OCI-LY1 (cell line): Measurements from ENCODE around the gene HNRNPA1.

Source experiments
- H2AFZ ChIP-seq: fragments of 200-600 bp; sonication (generic), shearing (Covaris generic); 2 replicates; pipeline ENCODE4 v1.6.0; 2014; ENCODE audit warnings: antibody characterized with exemption, mild to moderate bottlenecking, low read length
- H3F3A ChIP-seq: fragments of 200-600 bp; sonication (generic), shearing (Covaris generic); 2 replicates; pipeline ENCODE4 v1.6.0; 2014; ENCODE audit warnings: mild to moderate bottlenecking, antibody characterized with exemption, low read length, moderate library complexity; ENCODE audit not compliant: insufficient read depth
- H3K27ac ChIP-seq: fragments of 200-600 bp; sonication (generic); 2 replicates; pipeline ENCODE4 v1.5.1; 2014; ENCODE audit warnings: low read length, mixed run types, mild to moderate bottlenecking, low read depth; ENCODE audit not compliant: poor library complexity, severe bottlenecking
- H3K27me3 ChIP-seq: fragments of 200-600 bp; sonication (generic); 2 replicates; pipeline ENCODE4 v1.6.0; 2014; ENCODE audit warnings: antibody characterized with exemption, mild to moderate bottlenecking, low read length, moderate library complexity; ENCODE audit not compliant: insufficient read depth
- H3K36me3 ChIP-seq: fragments of 200-600 bp; sonication (generic); 2 replicates; pipeline ENCODE4 v1.6.1; 2014; ENCODE audit warnings: mild to moderate bottlenecking, antibody characterized with exemption, low read length, moderate library complexity, mixed read lengths; ENCODE audit not compliant: insufficient read depth
- H3K4me1 ChIP-seq: fragments of 200-600 bp; sonication (generic); 2 replicates; pipeline ENCODE4 v1.5.1; 2014; ENCODE audit warnings: mild to moderate bottlenecking, low read length, moderate library complexity; ENCODE audit not compliant: insufficient read depth, severe bottlenecking
- H3K4me2 ChIP-seq: fragments of 200-600 bp; sonication (generic), shearing (Covaris generic); 2 replicates; pipeline ENCODE4 v1.6.1; 2014; ENCODE audit warnings: low read length
- H3K4me3 ChIP-seq: fragments of 200-600 bp; sonication (generic); 2 replicates; pipeline ENCODE4 v1.5.1; 2014; ENCODE audit warnings: low read length, low read depth, mild to moderate bottlenecking, mixed read lengths; ENCODE audit not compliant: poor library complexity, severe bottlenecking
- H3K79me2 ChIP-seq: fragments of 200-600 bp; shearing (Covaris generic); 2 replicates; pipeline ENCODE4 v1.6.1; 2016; ENCODE audit warnings: mixed run types, low read length, mixed read lengths; ENCODE audit not compliant: insufficient read depth
- H3K9ac ChIP-seq: fragments of 200-600 bp; sonication (generic), shearing (Covaris generic); 2 replicates; pipeline ENCODE4 v1.6.1; 2014; ENCODE audit warnings: mild to moderate bottlenecking, low read length, mixed read lengths
- H3K9me2 ChIP-seq: fragments of 200-600 bp; sonication (generic), shearing (Covaris generic); 2 replicates; pipeline ENCODE4 v1.6.1; 2014; ENCODE audit warnings: low read depth, mild to moderate bottlenecking, low read length, mixed read lengths
- H3K9me3 ChIP-seq: fragments of 200-600 bp; shearing (Covaris generic); 2 replicates; pipeline ENCODE4 v1.6.1; 2014; ENCODE audit warnings: low read length, mixed read lengths
- H4K20me1 ChIP-seq: fragments of 200-600 bp; sonication (generic), shearing (Covaris generic); 2 replicates; pipeline ENCODE4 v1.6.0; 2016; ENCODE audit warnings: mild to moderate bottlenecking, low read length; ENCODE audit not compliant: insufficient read depth
- CTCF ChIP-seq: fragments of 200-600 bp; sonication (generic), shearing (Covaris generic); IDR thresholded peaks from 2 replicates; pipeline ENCODE4 v1.5.1; 2017; ENCODE audit warnings: mild to moderate bottlenecking, antibody characterized with exemption, low read length, moderate library complexity, mixed read lengths
- EZH2 ChIP-seq: fragments of 200-600 bp; sonication (generic), shearing (Covaris generic); IDR thresholded peaks from 2 replicates; pipeline ENCODE4 v1.8.0; 2017; ENCODE audit warnings: borderline replicate concordance, mixed run types, mild to moderate bottlenecking, antibody characterized with exemption, low read length, moderate library complexity, mixed read lengths

HNRNPA1 gene

GRCh38 chr12:54292931-54293241 is 12.4 kb downstream of the HNRNPA1 start:
- H2AFZ ChIP-seq = no peak overlapping the region
- no peaks in the 10 kb centered on the region for H3K79me2 ChIP-seq
- no peaks in the 10 kb centered on the region for H4K20me1 ChIP-seq
- H3K27ac ChIP-seq = no peak overlapping the region
- no peak overlapping the region for H3K9ac ChIP-seq
- TF ChIP-seq EZH2 (no peak), CTCF (no peak)
- H3K9me3 ChIP-seq = no peaks in the 10 kb centered on the region
- no peaks in the 10 kb centered on the region for H3K27me3 ChIP-seq
- no peaks in the 10 kb centered on the region for H3K9me2 ChIP-seq
- peaks cover 12% of the 10 kb centered on the region; the same call in 1 of the 2 replicates for H3F3A ChIP-seq
- H3K4me1 ChIP-seq = peaks cover 5% of the 10 kb centered on the region
- no peak overlapping the region for H3K4me3 ChIP-seq
- H3K36me3 ChIP-seq = peaks cover 5% of the 10 kb centered on the region
- H3K4me2 ChIP-seq = no peak overlapping the region

- Histone ChIP-seq H3K4me2 (no peak overlapping the region), H3K36me3 (no peaks in the 10 kb centered on the region), H3K27me3 (no peaks in the 10 kb centered on the region), H3F3A (0 out of 2 replicates have a peak, but pooled peaks cover 7% of the 10 kb centered on the region), H3K27ac (no peak overlapping the region), H3K4me3 (no peak overlapping the region), H2AFZ (no peak overlapping the region), H3K9me2 (no peaks in the 10 kb centered on the region), H3K4me1 (no peaks in the 10 kb centered on the region), H3K79me2 (no peaks in the 10 kb centered on the region), H3K9ac (no peak overlapping the region), H4K20me1 (no peaks in the 10 kb centered on the region), H3K9me3 (no peaks in the 10 kb centered on the region)
- TF ChIP-seq CTCF (peak; percentile 88), EZH2 (no peak)
Observed at GRCh38 chr12:54294152-54294952, 13.8 kb downstream of the HNRNPA1 start.

GRCh38 chr12:54294953-54295566 is 14.5 kb downstream of the HNRNPA1 start:
- H3K36me3 ChIP-seq = no peaks in the 10 kb centered on the region
- H3K9me3 ChIP-seq = no peaks in the 10 kb centered on the region
- H3K9ac ChIP-seq = no peak overlapping the region
- no peak overlapping the region for H3K27ac ChIP-seq
- no peak for TF ChIP-seq CTCF
- TF ChIP-seq EZH2 = no peak
- H2AFZ ChIP-seq = no peak overlapping the region
- H4K20me1 ChIP-seq = no peaks in the 10 kb centered on the region
- H3K4me2 ChIP-seq = no peak overlapping the region
- no peaks in the 10 kb centered on the region for H3K27me3 ChIP-seq
- H3K9me2 ChIP-seq = no peaks in the 10 kb centered on the region
- no peaks in the 10 kb centered on the region for H3K4me1 ChIP-seq
- H3K79me2 ChIP-seq = no peaks in the 10 kb centered on the region
- H3F3A ChIP-seq = 0 out of 2 replicates have a peak, but pooled peaks cover under 1% of the 10 kb centered on the region
- H3K4me3 ChIP-seq = no peak overlapping the region
